IMR-90 (cell line): Measurements from ENCODE around the gene IFT43. TPM values are rescaled to one million over a fixed set of nuclear protein-coding genes. Genes with fewer than 3 reads are reported as not detected.

Experiments
- ATAC-seq: fragments of 200-7000 bp; cut with Tn5 transposase; 2 replicates; pipeline ENCODE4 v1.9.1; 2020; ENCODE audit warnings: low read depth, mild to moderate bottlenecking, moderate library complexity
- BruUV-seq: library from RNA; stranded (reverse); fragments of 400-500 nt; replicated peaks from 2 replicates; lab custom pipeline; 2021; lab: Mats Ljungman, UMichigan
- CTCF ChIA-PET: fragments of 300-600 bp; formaldehyde crosslinking; extraction: SDS; loops from one replicate; lab custom pipeline; 2021; ENCODE audit warnings: antibody characterized with exemption; lab: Yijun Ruan, JAX
- POLR2A ChIA-PET: fragments of 300-600 bp; sonication (Branson Sonifier 250); formaldehyde crosslinking; loops from one replicate; lab custom pipeline; 2022; ENCODE audit warnings: antibody characterized with exemption; ENCODE audit not compliant: unreplicated experiment; lab: Charles Lee
- DNase-seq: peaks from one replicate; pipeline ENCODE4 v3.0.0; 2013
- H2AFZ ChIP-seq: replicated peaks from 2 replicates; pipeline ENCODE3; 2013; ENCODE audit warnings: low read length, mild to moderate bottlenecking; ENCODE audit not compliant: poor library complexity
- H2AK5ac ChIP-seq: 2 replicates; pipeline ENCODE4 v1.6.1; 2013; ENCODE audit warnings: low read depth, low read length, inconsistent platforms
- H2AK9ac ChIP-seq: replicated peaks from 2 replicates; pipeline ENCODE3; 2013; ENCODE audit warnings: mild to moderate bottlenecking, low read depth, low read length, moderate library complexity; ENCODE audit not compliant: poor library complexity
- H2BK120ac ChIP-seq: 2 replicates; pipeline ENCODE4 v1.6.1; 2013; ENCODE audit warnings: low read depth, low read length, inconsistent platforms
- H2BK15ac ChIP-seq: 3 replicates; pipeline ENCODE4 v1.6.1; 2013; ENCODE audit warnings: low read depth, low read length, inconsistent platforms
- H2BK20ac ChIP-seq: 2 replicates; pipeline ENCODE4 v1.6.1; 2013; ENCODE audit warnings: low read depth, mild to moderate bottlenecking, inconsistent platforms, low read length, moderate library complexity
- H2BK5ac ChIP-seq: 2 replicates; pipeline ENCODE4 v1.6.1; 2013; ENCODE audit warnings: mild to moderate bottlenecking, low read depth, low read length, inconsistent platforms; ENCODE audit not compliant: poor library complexity, severe bottlenecking
- H3K14ac ChIP-seq: replicated peaks from 2 replicates; pipeline ENCODE4 v1.6.1; 2013; ENCODE audit warnings: low read depth, low read length, inconsistent platforms
- H3K18ac ChIP-seq: 2 replicates; pipeline ENCODE4 v1.6.1; 2013; ENCODE audit warnings: low read depth, low read length, control low read depth
- H3K23ac ChIP-seq: 2 replicates; pipeline ENCODE4 v1.6.1; 2013; ENCODE audit warnings: low read depth, low read length, inconsistent platforms
- H3K27ac ChIP-seq: 2 replicates; pipeline ENCODE4 v1.5.1; 2013; ENCODE audit warnings: mild to moderate bottlenecking, control low read depth, low read length; ENCODE audit not compliant: insufficient read depth
- H3K27me3 ChIP-seq: 2 replicates; pipeline ENCODE4 v1.6.1; 2013; ENCODE audit warnings: low read length; ENCODE audit not compliant: control insufficient read depth, insufficient read depth
- H3K36me3 ChIP-seq: 2 replicates; pipeline ENCODE4 v1.6.1; 2013; ENCODE audit warnings: low read length, mixed read lengths; ENCODE audit not compliant: control insufficient read depth, insufficient read depth
- H3K4ac ChIP-seq: 2 replicates; pipeline ENCODE4 v1.6.1; 2013; ENCODE audit warnings: low read depth, low read length, inconsistent platforms
- H3K4me1 ChIP-seq: 2 replicates; pipeline ENCODE4 v1.6.1; 2013; ENCODE audit warnings: low read length, mixed read lengths; ENCODE audit not compliant: control insufficient read depth, insufficient read depth
- H3K4me2 ChIP-seq: 2 replicates; pipeline ENCODE4 v1.6.1; 2013; ENCODE audit warnings: low read depth, mild to moderate bottlenecking, control low read depth, low read length, moderate library complexity
- H3K4me3 ChIP-seq: 2 replicates; pipeline ENCODE4 v1.5.1; 2013; ENCODE audit warnings: low read depth, mild to moderate bottlenecking, control low read depth, low read length, moderate library complexity; ENCODE audit not compliant: insufficient read depth
- H3K56ac ChIP-seq: 2 replicates; pipeline ENCODE4 v1.6.1; 2013; ENCODE audit warnings: low read length, inconsistent platforms; ENCODE audit not compliant: insufficient read depth; ENCODE audit errors: extremely low read depth
- H3K79me1 ChIP-seq, 2 experiments: 2 replicates each; pipeline ENCODE4 v1.6.1; 2013; ENCODE audit warnings: low read length in 2 of 2, inconsistent platforms in 1 of 2, low read depth in 1 of 2
- H3K9ac ChIP-seq: 2 replicates; pipeline ENCODE4 v1.6.1; 2013; ENCODE audit warnings: low read depth, low read length, control low read depth
- H3K9me1 ChIP-seq: 2 replicates; pipeline ENCODE4 v1.6.1; 2013; ENCODE audit warnings: low read length, inconsistent platforms; ENCODE audit not compliant: insufficient read depth
- H3K9me3 ChIP-seq: 2 replicates; pipeline ENCODE4 v1.6.1; 2013; ENCODE audit warnings: low read length; ENCODE audit not compliant: control insufficient read depth, insufficient read depth
- H4K20me1 ChIP-seq: 2 replicates; pipeline ENCODE4 v1.6.1; 2013; ENCODE audit warnings: low read length, inconsistent platforms; ENCODE audit not compliant: insufficient read depth
- H4K5ac ChIP-seq: 2 replicates; pipeline ENCODE4 v1.6.1; 2013; ENCODE audit warnings: mild to moderate bottlenecking, low read depth, low read length, control low read depth
- H4K8ac ChIP-seq, 2 experiments: 2 replicates each; pipeline ENCODE4 v1.6.1; 2013; ENCODE audit warnings: low read depth in 2 of 2, low read length in 2 of 2, control low read depth in 1 of 2, inconsistent platforms in 1 of 2
- H4K91ac ChIP-seq: 2 replicates; pipeline ENCODE4 v1.6.1; 2013; ENCODE audit warnings: low read depth, low read length, inconsistent platforms; ENCODE audit not compliant: insufficient read depth
- BHLHE40 ChIP-seq: fragments of 150-350 bp; IDR thresholded peaks from 2 replicates; pipeline ENCODE4 v1.6.1; 2016; ENCODE audit warnings: mild to moderate bottlenecking, low read depth, low read length
- CEBPB ChIP-seq: IDR thresholded peaks from 2 replicates; pipeline ENCODE4 v1.6.1; 2012; ENCODE audit warnings: low read depth, low read length, improper control_type of control experiment
- CHD1 ChIP-seq: IDR thresholded peaks from 2 replicates; pipeline ENCODE4 v1.6.1; 2012; ENCODE audit warnings: low read depth, low read length, improper control_type of control experiment
- FOS ChIP-seq: fragments of 150-350 bp; IDR thresholded peaks from 2 replicates; pipeline ENCODE4 v1.6.1; 2016; ENCODE audit warnings: low read depth, low read length
- MAFK ChIP-seq: IDR thresholded peaks from 2 replicates; pipeline ENCODE4 v1.6.1; 2012; ENCODE audit warnings: low read depth, low read length, improper control_type of control experiment
- POLR2A ChIP-seq: IDR thresholded peaks from 2 replicates; pipeline ENCODE4 v1.6.1; 2012; ENCODE audit warnings: mild to moderate bottlenecking, low read depth, low read length
- RAD21 ChIP-seq: IDR thresholded peaks from 2 replicates; pipeline ENCODE4 v1.6.1; 2012; ENCODE audit warnings: low read length, improper control_type of control experiment
- RCOR1 ChIP-seq: IDR thresholded peaks from 2 replicates; pipeline ENCODE4 v1.6.1; 2012; ENCODE audit warnings: mild to moderate bottlenecking, low read length, improper control_type of control experiment; ENCODE audit not compliant: insufficient replicate concordance
- SMC3 ChIP-seq: fragments of 150-350 bp; IDR thresholded peaks from 2 replicates; pipeline ENCODE4 v1.6.1; 2016; ENCODE audit warnings: low read depth, mild to moderate bottlenecking, antibody characterized with exemption, low read length, moderate library complexity
- WGBS, 2 experiments: methylation state at CpG; one replicate each; pipeline versions ENCODE4 v1.1.5 to v1.1.7; 2013; ENCODE audit warnings: missing lambda C conversion rate in 2 of 2; ENCODE audit not compliant: insufficient read length in 1 of 2; ENCODE audit errors: extremely low coverage in 2 of 2; 5-methylcytosine and 5-hydroxymethylcytosine counted together
- dilution Hi-C: fragments of 300-500 bp; cut with HindIII; formaldehyde crosslinking; loops from one replicate; pipeline ENCODE4 v1.14.3; 2018; ENCODE audit warnings: low sequenced_read_pairs; ENCODE audit not compliant: unreplicated experiment
- in situ Hi-C: fragments of 300-500 bp; cut with MboI; formaldehyde crosslinking; loops from 3 replicates; pipeline ENCODE4 v1.14.3; 2019; ENCODE audit warnings: low sequenced_read_pairs, inconsistent platforms, mixed read lengths
- intact Hi-C: fragments of 100-400 bp; cut with micrococcal nuclease; formaldehyde crosslinking; loops from 2 replicates; pipeline ENCODE4 v1.10.0; 2022
- polyA plus RNA-seq, 3 experiments: library from polyadenylated mRNA; depleted of rRNA; stranded (reverse); fragments of >200 nt; gene quantifications; 2 replicates each; pipeline ENCODE4 v1.2.3, GENCODE V29; 2012; ENCODE audit warnings: low replicate concordance in 1 of 3
- total RNA-seq: library from RNA; depleted of rRNA; stranded (reverse); fragments of >200 nt; gene quantifications from 2 replicates; pipeline ENCODE4 v1.2.3, GENCODE V29; 2012
- TF ChIP-seq, protein P1 (sequence below): conservative IDR thresholded peaks from 2 replicates; pipeline ENCODE4 v1.5.1; 2012; ENCODE audit warnings: mild to moderate bottlenecking, low read depth, low read length, improper control_type of control experiment
- TF ChIP-seq, protein P2 (sequence below): fragments of 150-350 bp; IDR thresholded peaks from 2 replicates; pipeline ENCODE4 v1.6.1; 2017; ENCODE audit warnings: mild to moderate bottlenecking, antibody characterized with exemption, low read length, low read depth
- TF ChIP-seq, protein P3 (sequence below): fragments of 150-350 bp; IDR thresholded peaks from 2 replicates; pipeline ENCODE4 v1.6.1; 2016; ENCODE audit warnings: low read depth, mild to moderate bottlenecking, low read length, moderate library complexity, borderline replicate concordance

The IFT43 gene
- total and polyA plus RNA-seq, 2 of the 4 experiments (the other 2 are of a cell fraction), result 41.4 to 43.2 TPM

DNA sequence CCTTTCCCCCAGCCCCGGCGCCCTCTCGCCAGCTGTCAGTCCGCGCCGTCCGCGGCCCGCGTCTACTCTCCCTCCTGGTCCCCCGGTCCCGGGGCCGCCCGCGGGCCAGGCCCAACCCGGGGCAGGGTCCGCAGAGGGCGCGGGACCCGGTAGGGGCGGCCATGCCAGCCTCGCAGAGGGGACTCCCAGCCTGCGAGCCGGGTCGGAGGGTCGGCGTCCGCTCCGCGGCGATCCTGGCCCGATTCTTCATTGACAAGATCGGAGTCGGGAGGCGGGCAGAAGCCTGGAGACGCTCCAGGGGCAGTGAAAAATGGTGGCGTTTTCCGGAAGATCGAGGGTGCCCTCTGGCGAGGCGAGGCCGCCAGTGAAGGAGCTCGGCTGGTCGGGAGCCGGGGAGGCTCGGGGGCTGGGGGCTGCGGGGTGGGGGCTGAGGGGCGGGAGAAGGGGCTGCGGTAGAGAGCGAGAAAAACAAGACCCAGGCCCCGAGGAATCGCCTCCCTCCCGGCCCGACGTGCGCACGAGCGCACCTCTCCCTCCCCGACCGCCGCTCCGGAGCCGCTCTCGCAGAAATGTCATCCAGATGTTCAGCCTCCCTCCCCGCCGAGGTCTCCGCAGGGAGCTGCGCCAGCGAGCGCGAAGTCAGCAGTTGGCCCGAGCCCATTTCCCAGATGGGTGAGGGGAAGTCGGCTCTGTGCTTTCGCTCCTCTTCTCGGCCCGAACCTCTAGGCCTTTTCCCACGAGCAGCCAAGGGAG, 3.1 kb upstream of the IFT43 start (continued):
- TF ChIP-seq CEBPB, result no peak

GRCh38 chr14:75983019-75983358, 2.6 kb upstream of the IFT43 start:
- no peak overlapping the region for H3K27ac ChIP-seq
- DNase-seq, result no peak
- TF ChIP-seq RCOR1 (no peak), POLR2A (no peak), SMC3 (no peak), CHD1 (no peak), MAFK (no peak), RAD21 (no peak), BHLHE40 (no peak), CEBPB (no peak), FOS (no peak)
- TF ChIP-seq, protein P1, sequence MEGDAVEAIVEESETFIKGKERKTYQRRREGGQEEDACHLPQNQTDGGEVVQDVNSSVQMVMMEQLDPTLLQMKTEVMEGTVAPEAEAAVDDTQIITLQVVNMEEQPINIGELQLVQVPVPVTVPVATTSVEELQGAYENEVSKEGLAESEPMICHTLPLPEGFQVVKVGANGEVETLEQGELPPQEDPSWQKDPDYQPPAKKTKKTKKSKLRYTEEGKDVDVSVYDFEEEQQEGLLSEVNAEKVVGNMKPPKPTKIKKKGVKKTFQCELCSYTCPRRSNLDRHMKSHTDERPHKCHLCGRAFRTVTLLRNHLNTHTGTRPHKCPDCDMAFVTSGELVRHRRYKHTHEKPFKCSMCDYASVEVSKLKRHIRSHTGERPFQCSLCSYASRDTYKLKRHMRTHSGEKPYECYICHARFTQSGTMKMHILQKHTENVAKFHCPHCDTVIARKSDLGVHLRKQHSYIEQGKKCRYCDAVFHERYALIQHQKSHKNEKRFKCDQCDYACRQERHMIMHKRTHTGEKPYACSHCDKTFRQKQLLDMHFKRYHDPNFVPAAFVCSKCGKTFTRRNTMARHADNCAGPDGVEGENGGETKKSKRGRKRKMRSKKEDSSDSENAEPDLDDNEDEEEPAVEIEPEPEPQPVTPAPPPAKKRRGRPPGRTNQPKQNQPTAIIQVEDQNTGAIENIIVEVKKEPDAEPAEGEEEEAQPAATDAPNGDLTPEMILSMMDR, result no peak
- TF ChIP-seq, protein P2, sequence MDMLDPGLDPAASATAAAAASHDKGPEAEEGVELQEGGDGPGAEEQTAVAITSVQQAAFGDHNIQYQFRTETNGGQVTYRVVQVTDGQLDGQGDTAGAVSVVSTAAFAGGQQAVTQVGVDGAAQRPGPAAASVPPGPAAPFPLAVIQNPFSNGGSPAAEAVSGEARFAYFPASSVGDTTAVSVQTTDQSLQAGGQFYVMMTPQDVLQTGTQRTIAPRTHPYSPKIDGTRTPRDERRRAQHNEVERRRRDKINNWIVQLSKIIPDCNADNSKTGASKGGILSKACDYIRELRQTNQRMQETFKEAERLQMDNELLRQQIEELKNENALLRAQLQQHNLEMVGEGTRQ, result no peak
- TF ChIP-seq, protein P3, sequence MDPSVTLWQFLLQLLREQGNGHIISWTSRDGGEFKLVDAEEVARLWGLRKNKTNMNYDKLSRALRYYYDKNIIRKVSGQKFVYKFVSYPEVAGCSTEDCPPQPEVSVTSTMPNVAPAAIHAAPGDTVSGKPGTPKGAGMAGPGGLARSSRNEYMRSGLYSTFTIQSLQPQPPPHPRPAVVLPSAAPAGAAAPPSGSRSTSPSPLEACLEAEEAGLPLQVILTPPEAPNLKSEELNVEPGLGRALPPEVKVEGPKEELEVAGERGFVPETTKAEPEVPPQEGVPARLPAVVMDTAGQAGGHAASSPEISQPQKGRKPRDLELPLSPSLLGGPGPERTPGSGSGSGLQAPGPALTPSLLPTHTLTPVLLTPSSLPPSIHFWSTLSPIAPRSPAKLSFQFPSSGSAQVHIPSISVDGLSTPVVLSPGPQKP, result no peak

More at GRCh38 chr14:75983019-75983358, 2.6 kb upstream of the IFT43 start:
- H2BK20ac ChIP-seq, result no peak overlapping the region
- ChIA-PET POLR2A (interaction anchor here (1.2 kb wide), 1 partner anchor 12 kb away, joined by 8 read pairs; no protein-coding TSS in a partner anchor), CTCF (interaction anchor here (0.6 to 5.3 kb wide), 11 partner anchors 10 to 406 kb away, joined by 3 to 63 read pairs (median 3); no protein-coding TSS in a partner anchor)
- H4K5ac ChIP-seq, result no peak overlapping the region; the same call in 1 of the 2 replicates
- H3K79me1 ChIP-seq, result peaks cover 7 to 15% of the 10 kb centered on the region in 2 experiments
- in situ Hi-C loops (loop anchor here (5.0 to 25.0 kb wide), 4 partner anchors 188 to 1079 kb away; partner anchors contain the start of gene FLVCR2), dilution Hi-C loops (no loop called here), intact Hi-C loops (loop anchor here (5.0 kb wide), 2 partner anchors 116 to 406 kb away; partner anchors contain the start of gene FLVCR2)
- no TSS peak for BruUV-seq
- peak overlapping the region; percentile 85 for H2AFZ ChIP-seq
- no peak overlapping the region for H2BK15ac ChIP-seq
- no peak overlapping the region for H2BK5ac ChIP-seq
- H3K36me3 ChIP-seq, result no peaks in the 10 kb centered on the region
- peak overlapping the region; percentile 3; the same call in 1 of the 2 replicates for H3K9ac ChIP-seq
- no peak overlapping the region for H2BK120ac ChIP-seq
- no peaks in the 10 kb centered on the region for H3K9me1 ChIP-seq
- H4K8ac ChIP-seq, result peak overlapping the region in 1 of 2 experiments; percentile 22; a peak in 1 of 4 replicates
- H3K18ac ChIP-seq, result no peak overlapping the region; the same call in 1 of the 2 replicates
- H3K4me3 ChIP-seq, result peak overlapping the region; percentile 50
- no peaks in the 10 kb centered on the region; the same call in 1 of the 2 replicates for H3K27me3 ChIP-seq
- H4K20me1 ChIP-seq, result no peaks in the 10 kb centered on the region
- WGBS, 2 experiments, result no CpG with 5 or more reads among the region's 7 CpGs
- H3K23ac ChIP-seq, result no peak overlapping the region; the same call in 1 of the 2 replicates
- peak overlapping the region; percentile 36 for H3K4ac ChIP-seq
- no peak overlapping the region for H2AK5ac ChIP-seq
- no peak overlapping the region for H3K56ac ChIP-seq
- ATAC-seq, result no peak
- peaks cover 7% of the 10 kb centered on the region; the same call in 1 of the 2 replicates for H3K4me1 ChIP-seq
- no peak overlapping the region for H3K14ac ChIP-seq
- no peaks in the 10 kb centered on the region for H3K9me3 ChIP-seq
- H2AK9ac ChIP-seq, result peak overlapping the region; percentile 66
- peak overlapping the region; percentile 78 for H3K4me2 ChIP-seq
- H4K91ac ChIP-seq, result no peak overlapping the region
